IPS-15b (cell line): ENCODE data around the gene PI4KB.

Experiments used
- H3K27me3 ChIP-seq: one replicate; pipeline ENCODE4 v1.6.1; 2013; ENCODE audit warnings: low read length; ENCODE audit not compliant: control insufficient read depth, insufficient read depth
- H3K36me3 ChIP-seq: one replicate; pipeline ENCODE4 v1.6.1; 2013; ENCODE audit warnings: low read length; ENCODE audit not compliant: control insufficient read depth, insufficient read depth
- H3K4me1 ChIP-seq: one replicate; pipeline ENCODE4 v1.6.1; 2013; ENCODE audit warnings: mild to moderate bottlenecking, low read length; ENCODE audit not compliant: control insufficient read depth, insufficient read depth
- H3K4me3 ChIP-seq: one replicate; pipeline ENCODE4 v1.5.1; 2013; ENCODE audit warnings: low read depth, low read length
- H3K9ac ChIP-seq: one replicate; pipeline ENCODE4 v1.6.1; 2013; ENCODE audit warnings: low read depth, mild to moderate bottlenecking, low read length
- H3K9me3 ChIP-seq: one replicate; pipeline ENCODE4 v1.6.1; 2013; ENCODE audit warnings: mild to moderate bottlenecking, low read length; ENCODE audit not compliant: control insufficient read depth, insufficient read depth

PI4KB gene

GRCh38 chr1:151342569-151342968, 15.4 kb upstream of the PI4KB start:
- no peaks in the 10 kb centered on the region for H3K27me3 ChIP-seq
- H3K9ac ChIP-seq, result no peak overlapping the region
- H3K4me1 ChIP-seq, result peaks cover 6% of the 10 kb centered on the region
- H3K9me3 ChIP-seq, result no peaks in the 10 kb centered on the region
- H3K4me3 ChIP-seq, result no peak overlapping the region
- H3K36me3 ChIP-seq, result peaks cover 21% of the 10 kb centered on the region

- Histone ChIP-seq H3K4me1 (peaks cover 6% of the 10 kb centered on the region), H3K9me3 (no peaks in the 10 kb centered on the region), H3K36me3 (peaks cover 21% of the 10 kb centered on the region), H3K4me3 (no peak overlapping the region), H3K9ac (no peak overlapping the region), H3K27me3 (no peaks in the 10 kb centered on the region)
Measured at GRCh38 chr1:151342021-151342420, 14.8 kb upstream of the PI4KB start.

- Histone ChIP-seq H3K9ac (no peak overlapping the region), H3K9me3 (no peaks in the 10 kb centered on the region), H3K4me1 (peaks cover 6% of the 10 kb centered on the region)
Measured at GRCh38 chr1:151340870-151341754, 13.9 kb upstream of the PI4KB start.

GRCh38 chr1:151336556-151336955, 9.3 kb upstream of the PI4KB start:
- no peaks in the 10 kb centered on the region for H3K27me3 ChIP-seq
- no peak overlapping the region for H3K4me3 ChIP-seq
- H3K36me3 ChIP-seq, result no peaks in the 10 kb centered on the region
- H3K9ac ChIP-seq, result no peak overlapping the region
- no peaks in the 10 kb centered on the region for H3K9me3 ChIP-seq
- H3K4me1 ChIP-seq, result no peaks in the 10 kb centered on the region

More at GRCh38 chr1:151340870-151341754, 13.9 kb upstream of the PI4KB start:
- Histone ChIP-seq H3K27me3 (no peaks in the 10 kb centered on the region), H3K36me3 (peaks cover 21% of the 10 kb centered on the region), H3K4me3 (no peak overlapping the region)

- Histone ChIP-seq H3K9me3 (no peaks in the 10 kb centered on the region), H3K36me3 (no peaks in the 10 kb centered on the region), H3K4me3 (no peak overlapping the region), H3K9ac (no peak overlapping the region), H3K27me3 (no peaks in the 10 kb centered on the region), H3K4me1 (no peaks in the 10 kb centered on the region)
Measured at GRCh38 chr1:151334822-151335221, 7.6 kb upstream of the PI4KB start.

GRCh38 chr1:151327903-151328674, 873 bp upstream of the PI4KB start:
- H3K36me3 ChIP-seq, result no peaks in the 10 kb centered on the region
- H3K9ac ChIP-seq, result peak overlapping the region; percentile 82
- H3K27me3 ChIP-seq, result no peaks in the 10 kb centered on the region
- no peaks in the 10 kb centered on the region for H3K9me3 ChIP-seq
- H3K4me3 ChIP-seq, result peak overlapping the region; percentile 77
- H3K4me1 ChIP-seq, result peaks cover 2% of the 10 kb centered on the region

- H3K27me3 ChIP-seq, result no peaks in the 10 kb centered on the region
- no peaks in the 10 kb centered on the region for H3K36me3 ChIP-seq
- H3K4me1 ChIP-seq, result peaks cover 2% of the 10 kb centered on the region
- peak overlapping the region; percentile 77 for H3K4me3 ChIP-seq
- H3K9me3 ChIP-seq, result no peaks in the 10 kb centered on the region
- H3K9ac ChIP-seq, result no peak overlapping the region
Measured at GRCh38 chr1:151326619-151327222, 495 bp downstream of the PI4KB start.

- Histone ChIP-seq H3K4me3 (peak overlapping the region; percentile 77), H3K9ac (no peak overlapping the region), H3K4me1 (peaks cover 2% of the 10 kb centered on the region), H3K9me3 (no peaks in the 10 kb centered on the region), H3K36me3 (no peaks in the 10 kb centered on the region), H3K27me3 (no peaks in the 10 kb centered on the region)
Measured at GRCh38 chr1:151325646-151326429, 1.4 kb downstream of the PI4KB start.

GRCh38 chr1:151325231-151325630, 2.0 kb downstream of the PI4KB start:
- Histone ChIP-seq H3K27me3 (no peaks in the 10 kb centered on the region), H3K4me1 (peaks cover 2% of the 10 kb centered on the region), H3K9me3 (no peaks in the 10 kb centered on the region), H3K36me3 (no peaks in the 10 kb centered on the region), H3K4me3 (no peak overlapping the region), H3K9ac (no peak overlapping the region)

- H3K9me3 ChIP-seq, result no peaks in the 10 kb centered on the region
- peaks cover 2% of the 10 kb centered on the region for H3K4me1 ChIP-seq
- no peaks in the 10 kb centered on the region for H3K27me3 ChIP-seq
- no peaks in the 10 kb centered on the region for H3K36me3 ChIP-seq
- H3K4me3 ChIP-seq, result no peak overlapping the region
- H3K9ac ChIP-seq, result no peak overlapping the region
Measured at GRCh38 chr1:151324390-151324930, 2.8 kb downstream of the PI4KB start.

- Histone ChIP-seq H3K4me1 (no peaks in the 10 kb centered on the region), H3K36me3 (peaks cover 7% of the 10 kb centered on the region)
Measured at GRCh38 chr1:151318975-151319374, 8.2 kb downstream of the PI4KB start.

More at GRCh38 chr1:151318975-151319374, 8.2 kb downstream of the PI4KB start:
- Histone ChIP-seq H3K9ac (no peak overlapping the region), H3K4me3 (no peak overlapping the region), H3K27me3 (no peaks in the 10 kb centered on the region), H3K9me3 (no peaks in the 10 kb centered on the region)
